GM19455 (cell line): ENCODE results near the gene ACTN4.

ENCODE experiments used
- ATAC-seq: cut with Tn5 transposase; IDR thresholded peaks from one replicate; pipeline ENCODE4 v1.9.1; 2021; ENCODE audit not compliant: unreplicated experiment

ACTN4 gene

GRCh38 chr19:38660724-38661123 is 13.3 kb downstream of the ACTN4 start:
- no peak for ATAC-seq

GRCh38 chr19:38661136-38661535 is 13.7 kb downstream of the ACTN4 start:
- no peak for ATAC-seq

DNA sequence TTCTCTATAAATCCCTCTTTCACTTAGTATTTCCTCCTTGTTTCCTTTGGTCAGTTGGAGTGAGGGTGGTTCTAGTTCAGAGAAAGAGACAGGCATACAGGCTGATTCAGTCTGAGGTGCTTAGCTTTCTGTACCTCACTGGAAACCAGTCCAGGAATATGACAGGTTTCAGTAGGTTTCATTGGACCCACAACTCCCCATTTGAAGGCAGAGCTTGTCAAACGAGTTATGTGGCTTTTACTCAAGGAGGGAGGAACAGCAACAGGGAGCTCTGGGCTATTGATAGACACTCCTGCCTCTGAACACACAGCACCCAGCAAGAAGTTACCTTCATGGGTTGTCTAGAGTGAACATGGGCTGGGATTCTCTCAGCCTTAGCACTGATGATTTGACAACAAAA is 14.5 kb downstream of the ACTN4 start:
- no peak for ATAC-seq

DNA sequence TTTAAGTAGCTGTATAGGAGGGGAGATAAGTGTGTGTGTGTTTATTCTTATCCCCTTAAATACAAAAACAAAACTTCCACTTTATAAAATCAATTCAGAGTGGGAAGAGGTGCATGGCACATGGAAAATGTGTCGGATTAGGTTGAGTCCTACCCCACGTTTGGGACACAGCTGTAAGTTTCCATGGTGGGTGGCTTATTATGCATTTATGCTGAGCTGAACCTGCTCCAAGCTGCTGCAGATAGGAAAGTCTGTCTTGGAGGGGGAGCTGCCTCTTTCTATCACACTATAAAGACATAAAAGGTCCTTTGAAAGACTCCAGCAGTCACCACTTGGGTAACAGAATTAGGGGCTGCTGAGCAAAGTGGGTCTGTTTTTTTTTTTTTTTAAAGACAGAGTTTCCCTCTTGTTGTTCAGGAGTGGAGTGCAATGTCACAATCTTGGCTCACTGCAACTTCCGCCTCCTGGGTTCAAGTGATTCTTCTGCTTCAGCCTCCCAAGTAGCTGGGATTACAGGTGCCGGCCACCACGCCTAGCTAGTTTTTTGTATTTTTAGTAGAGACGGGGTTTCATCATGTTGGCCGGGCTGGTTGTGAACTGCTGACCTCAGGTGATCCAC is 15.2 kb downstream of the ACTN4 start:
- ATAC-seq = no peak

GRCh38 chr19:38663156-38663651 is 15.8 kb downstream of the ACTN4 start:
- ATAC-seq = no peak

DNA sequence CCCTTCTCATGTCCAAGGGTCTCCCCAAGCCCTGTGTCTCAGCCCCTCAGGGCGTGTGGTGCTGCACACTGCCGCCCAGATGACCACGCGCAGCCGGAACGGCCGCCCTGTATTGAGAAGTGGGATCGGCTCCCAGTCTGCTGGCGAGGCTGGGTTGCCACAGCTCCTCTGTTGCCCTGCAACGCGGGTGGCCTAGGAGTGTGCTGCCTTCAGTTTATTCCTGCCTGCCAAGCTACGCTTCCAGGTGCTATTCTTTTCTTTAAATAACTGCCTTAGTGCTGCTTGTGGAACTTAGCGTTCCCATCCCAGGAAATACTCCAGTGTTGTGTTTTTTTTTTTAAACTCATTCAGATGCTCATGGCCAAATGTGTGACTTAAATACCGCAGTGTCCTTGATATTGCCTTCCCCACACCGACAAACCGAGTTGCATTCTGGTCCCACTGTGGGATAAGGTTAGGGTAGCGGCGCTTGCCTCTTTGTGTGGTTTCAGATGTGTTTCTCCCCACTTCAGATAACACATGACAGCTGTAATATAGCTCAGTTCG is 16.6 kb downstream of the ACTN4 start:
- no peak for ATAC-seq

GRCh38 chr19:38664503-38665211 is 17.2 kb downstream of the ACTN4 start:
- no peak for ATAC-seq

DNA sequence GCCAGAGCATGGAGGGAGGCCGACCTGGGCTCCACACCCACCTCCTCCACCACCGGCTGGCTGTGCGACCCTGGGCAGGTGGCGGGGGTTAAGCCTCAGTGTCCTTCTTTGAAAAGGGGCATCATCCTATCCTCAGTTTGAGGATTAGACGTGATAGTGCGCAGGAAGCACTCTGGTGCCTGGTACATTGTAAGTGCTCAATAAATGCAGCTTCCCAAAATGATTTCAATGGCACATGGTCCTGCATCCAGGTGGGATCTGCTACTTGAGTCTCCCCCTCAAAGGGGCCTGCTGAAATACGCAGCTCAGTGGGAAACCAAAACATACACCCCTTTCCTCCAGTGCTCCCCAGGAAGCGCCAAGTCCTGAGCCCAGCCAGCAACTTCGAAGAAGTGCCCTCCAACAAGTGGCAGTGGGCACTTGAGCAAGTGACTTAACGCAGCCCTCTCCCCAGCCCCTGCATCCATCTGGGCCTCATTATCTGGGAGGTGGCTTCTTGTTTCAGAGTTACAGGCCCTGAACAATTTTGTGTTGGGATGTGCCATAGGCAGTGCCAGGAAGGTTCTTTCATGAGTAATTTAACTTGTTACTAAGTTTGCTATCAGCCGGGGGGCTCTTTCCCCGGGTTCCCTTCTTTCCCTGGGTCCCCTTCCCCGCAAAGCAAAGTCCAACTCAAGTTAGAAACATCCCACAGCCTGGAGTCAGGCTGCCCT is 17.9 kb downstream of the ACTN4 start:
- no peak for ATAC-seq

- ATAC-seq = no peak
Observed at GRCh38 chr19:38665950-38666662, 18.7 kb downstream of the ACTN4 start.

- ATAC-seq = no peak
Observed at GRCh38 chr19:38666663-38667511, 19.4 kb downstream of the ACTN4 start.

DNA sequence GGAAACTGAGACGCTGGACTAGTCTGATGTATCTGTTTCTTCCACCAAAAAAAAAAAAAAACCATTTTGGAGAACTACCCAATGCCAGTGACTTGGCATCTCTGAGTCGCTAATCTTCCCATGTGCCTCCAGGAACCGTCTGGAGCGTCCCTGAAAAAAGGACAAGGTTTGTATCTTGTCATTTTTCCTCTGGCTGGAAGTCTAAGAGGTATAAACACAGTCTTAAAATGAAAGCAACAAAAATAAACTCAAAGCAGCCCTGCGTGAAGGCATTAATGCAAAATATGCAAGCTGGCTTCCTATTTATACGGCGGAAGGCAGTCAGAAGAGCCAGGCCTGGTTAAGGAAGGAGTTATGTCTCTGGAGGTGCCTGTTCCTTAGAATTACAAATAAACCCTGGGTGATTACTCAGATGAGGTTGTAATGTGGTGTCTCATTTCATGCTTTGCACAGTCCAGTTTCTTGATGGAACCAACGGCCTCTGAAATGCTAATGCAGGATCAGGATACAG is 20.3 kb downstream of the ACTN4 start:
- ATAC-seq = no peak

DNA sequence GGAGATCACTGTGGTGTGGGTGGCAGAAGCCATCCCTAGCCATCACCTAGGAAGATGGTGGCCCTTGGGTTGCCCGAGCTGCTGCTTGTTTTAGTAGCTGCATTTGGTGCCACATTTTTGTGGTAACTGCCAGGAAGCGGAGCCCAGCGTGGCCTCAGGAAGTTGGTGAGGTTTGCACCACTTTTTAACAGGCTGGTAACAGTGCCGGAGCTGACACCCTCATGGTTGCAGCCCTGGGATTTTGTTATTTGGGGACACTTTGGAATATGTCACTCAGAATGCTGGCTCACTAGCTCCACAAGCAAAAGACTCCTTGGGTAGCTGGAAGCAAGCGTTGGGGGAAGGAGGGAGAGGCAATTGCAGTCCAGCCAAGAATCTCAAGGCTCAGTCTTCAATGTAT is 22.1 kb downstream of the ACTN4 start:
- no peak for ATAC-seq

DNA sequence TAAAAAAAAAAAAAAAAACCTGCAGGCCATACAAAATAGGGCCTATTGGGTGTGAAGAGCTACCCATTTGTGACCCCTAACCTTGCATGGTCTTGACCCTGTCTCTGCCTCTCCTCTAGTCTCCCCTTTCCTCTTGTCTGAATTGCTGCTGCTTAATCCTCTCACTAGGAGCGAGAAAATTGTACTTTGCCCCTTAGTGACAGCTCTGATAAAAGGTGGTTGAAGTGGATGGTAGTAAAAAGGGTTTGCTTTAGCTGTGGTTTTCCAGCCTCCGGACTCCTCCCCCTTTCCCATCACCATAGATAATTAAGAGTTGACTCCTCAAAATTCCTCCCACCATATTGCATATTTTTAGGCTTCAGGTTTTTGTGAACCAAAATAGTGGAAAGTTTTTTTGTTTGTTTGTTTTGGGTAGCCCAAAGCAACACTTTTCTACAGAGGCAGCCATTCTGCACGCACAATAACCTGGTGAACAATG is 23.5 kb downstream of the ACTN4 start:
- no peak for ATAC-seq

DNA sequence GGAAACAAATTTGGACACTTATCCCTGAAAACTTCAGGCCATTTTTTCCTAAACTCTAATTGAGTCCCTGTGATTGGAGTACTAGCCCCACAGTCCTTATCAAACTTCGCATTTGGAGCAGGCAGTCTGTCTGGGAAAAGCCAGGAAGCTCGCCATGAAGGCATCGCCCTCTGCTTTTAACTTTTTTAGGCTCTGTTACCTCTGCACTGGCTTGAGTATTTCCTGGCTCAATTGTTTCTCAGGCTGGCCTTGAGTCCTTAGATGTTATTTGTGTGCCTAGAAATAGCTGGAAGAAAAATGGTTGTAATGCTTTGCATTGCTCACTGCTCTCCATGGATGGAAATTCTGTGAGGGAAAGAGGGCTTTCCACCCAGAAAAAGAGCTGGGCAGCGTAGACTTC is 24.2 kb downstream of the ACTN4 start:
- no peak for ATAC-seq

GRCh38 chr19:38673030-38673429 is 25.6 kb downstream of the ACTN4 start:
- ATAC-seq = no peak

DNA sequence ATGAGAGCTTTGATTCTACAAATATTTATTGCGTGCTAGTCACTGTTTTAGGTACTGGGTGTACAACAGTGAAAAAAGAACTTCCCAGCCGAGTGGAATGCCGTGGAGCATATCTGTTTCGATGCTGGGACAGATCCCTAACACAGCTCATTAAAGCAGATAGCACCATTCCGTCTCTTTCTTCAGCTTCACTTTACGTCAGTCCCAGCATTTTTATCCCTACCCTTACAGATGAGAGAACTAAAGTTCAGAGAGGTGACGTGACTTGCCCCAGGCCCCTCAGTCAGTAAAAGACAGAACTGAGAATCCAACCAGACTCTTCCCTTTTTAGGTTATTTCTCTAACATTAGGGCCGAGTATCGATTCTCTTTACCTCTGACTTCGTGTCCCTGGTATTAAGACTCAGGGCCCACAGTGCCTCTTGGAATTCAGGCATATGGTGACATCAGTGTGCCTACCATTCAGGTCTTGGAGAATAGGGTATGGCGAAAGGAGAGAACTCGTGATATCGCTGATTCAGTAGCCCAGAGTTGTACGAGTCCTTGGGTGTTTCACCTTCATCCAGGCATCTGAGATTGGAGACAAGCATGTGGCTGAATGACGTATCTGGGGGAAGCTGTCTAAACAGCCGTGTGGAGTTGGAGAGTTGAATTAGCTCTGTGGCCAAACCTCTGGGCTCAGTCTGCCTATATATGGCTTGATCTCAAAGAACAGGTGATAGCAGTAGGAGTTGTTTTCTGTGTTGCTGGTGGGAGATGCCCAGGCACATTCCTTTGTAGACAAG is 27.1 kb downstream of the ACTN4 start:
- no peak for ATAC-seq

- ATAC-seq = no peak
Observed at GRCh38 chr19:38675611-38676010, 28.2 kb downstream of the ACTN4 start.

DNA sequence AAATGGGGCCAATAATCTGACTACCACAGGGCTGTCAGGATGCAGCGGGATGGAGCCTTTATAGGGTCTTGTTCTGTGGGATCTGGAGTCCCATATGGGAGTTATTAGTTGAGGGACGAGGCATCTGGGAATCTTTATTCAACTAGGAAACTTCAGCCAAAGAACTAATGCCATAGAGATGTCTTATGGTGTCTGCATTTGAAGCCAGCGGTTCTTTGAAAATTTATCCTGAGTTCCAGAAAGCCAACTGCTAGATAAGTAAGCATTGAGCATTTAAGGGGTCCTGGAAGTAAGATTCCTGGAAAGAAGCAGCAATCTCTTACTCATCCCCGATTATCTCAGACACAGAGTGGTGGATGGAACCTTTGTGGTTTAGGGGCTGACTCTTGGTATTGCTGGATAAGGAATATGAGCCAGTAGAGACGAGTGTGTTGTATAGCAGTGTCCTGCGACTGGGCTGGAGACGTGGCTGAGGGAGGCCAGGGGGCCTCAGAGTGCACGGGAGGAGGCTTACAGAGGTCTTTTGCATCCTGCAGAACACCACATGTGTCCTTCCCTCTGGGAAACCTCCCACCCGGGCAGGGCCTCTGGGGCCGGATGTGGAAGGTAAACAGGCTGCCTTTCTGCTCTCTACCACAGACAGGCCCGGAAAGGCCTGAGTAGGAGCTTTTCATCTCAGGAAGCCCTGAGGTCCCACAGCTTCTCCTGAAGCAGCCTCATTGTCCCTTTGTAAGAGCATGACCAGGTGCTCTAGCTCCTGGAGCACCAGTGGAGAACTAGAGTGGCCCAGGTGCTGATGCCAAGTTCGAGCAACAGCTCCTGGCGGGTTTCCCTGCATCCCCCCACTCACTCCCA is 28.8 kb downstream of the ACTN4 start:
- no peak for ATAC-seq
